Breast epithelium (tissue), 4 donors: Measurements from ENCODE around the gene HCK. TPM values are rescaled to one million over a fixed set of nuclear protein-coding genes. Genes with fewer than 3 reads are reported as not detected.
A peak's percentile ranks its signal among the peaks of the same experiment; 100 is the strongest.

Experiments
- DNase-seq, 2 donors: peaks; one replicate each; pipeline ENCODE4 v3.0.0-alpha.2; 2019; ENCODE audit warnings: low spot score in 2 of 2
- H3K27ac ChIP-seq, 2 donors: fragments of 200-600 bp; sonication (generic) in 1 of 2; one replicate each; pipeline ENCODE4 v1.5.1; 2016 to 2019; ENCODE audit warnings: mild to moderate bottlenecking in 1 of 2
- H3K27me3 ChIP-seq, 2 donors: fragments of 200-600 bp; sonication (generic) in 1 of 2; one replicate each; pipeline versions ENCODE4 v1.5.1 to v1.6.0; 2017 to 2019; ENCODE audit warnings: control low read depth in 1 of 2, mild to moderate bottlenecking in 1 of 2
- H3K36me3 ChIP-seq: fragments of 200-600 bp; one replicate; pipeline ENCODE4 v1.5.1; 2019
- H3K4me1 ChIP-seq, 2 donors: fragments of 200-600 bp; sonication (generic); one replicate each; pipeline ENCODE4 v1.5.1; 2016 to 2019; ENCODE audit warnings: control low read depth in 1 of 2
- H3K4me3 ChIP-seq, 3 donors: fragments of 200-600 bp; sonication (generic); 1 replicate in 2 of 3; 2 replicates in 1 of 3; pipeline ENCODE4 v1.5.1; 2016 to 2019; ENCODE audit warnings: mild to moderate bottlenecking in 3 of 3, moderate library complexity in 2 of 3
- H3K9me3 ChIP-seq, 2 donors: fragments of 200-600 bp; sonication (generic) in 1 of 2; one replicate each; pipeline ENCODE4 v1.5.1; 2016 to 2019; ENCODE audit warnings: control low read depth in 1 of 2
- CTCF ChIP-seq, 3 donors: fragments of 450-650 bp; IDR thresholded peaks; one replicate each; pipeline ENCODE4 v1.5.1; 2016 to 2017; ENCODE audit warnings: antibody characterized with exemption in 3 of 3, mild to moderate bottlenecking in 3 of 3, moderate library complexity in 3 of 3
- POLR2A ChIP-seq: fragments of 450-650 bp; IDR thresholded peaks from one replicate; pipeline ENCODE4 v1.6.1; 2016; ENCODE audit warnings: antibody characterized with exemption, mild to moderate bottlenecking, moderate library complexity
- POLR2AphosphoS5 ChIP-seq, 3 donors: sonication (generic); formaldehyde crosslinking; IDR thresholded peaks; one replicate each; pipeline ENCODE4 v1.6.1; 2017; ENCODE audit warnings: antibody characterized with exemption in 3 of 3
- intact Hi-C: fragments of 100-400 bp; cut with DNase I; formaldehyde crosslinking; loops from one replicate; pipeline ENCODE4 v1.15.1; 2023; ENCODE audit warnings: low total_unique reads
- total RNA-seq, 3 donors: library from RNA; depleted of rRNA; stranded (reverse); fragments of >200 nt; gene quantifications; one replicate each; pipeline ENCODE4 v1.1.0, GENCODE V29; 2016

Gene HCK
- total RNA-seq, 3 donors from 2014 or later, result 10.2 to 27.4 (median 16.0) TPM

GRCh38 chr20:32059189-32059588 is 7.1 kb downstream of the HCK start:
- intact Hi-C loops, result no loop called here
- Histone ChIP-seq H3K36me3 (no peaks in the 10 kb centered on the region), H3K27ac (no peak overlapping the region), H3K4me1 (no peaks in the 10 kb centered on the region), H3K9me3 (no peaks in the 10 kb centered on the region), H3K4me3 (no peak overlapping the region), H3K27me3 (peaks cover 0 to 23% of the 10 kb centered on the region in 2 donors)
- no peak for DNase-seq
- no peak for TF ChIP-seq POLR2A
- TF ChIP-seq CTCF (IDR thresholded peaks at IDR 0.05), result no peak
- TF ChIP-seq POLR2AphosphoS5 (IDR thresholded peaks at IDR 0.05), result no peak

- no peak overlapping the region for H3K4me3 ChIP-seq
- H3K9me3 ChIP-seq, result no peaks in the 10 kb centered on the region
- H3K27me3 ChIP-seq, result peaks cover 0 to 7% of the 10 kb centered on the region in 2 donors
- H3K4me1 ChIP-seq, result no peaks in the 10 kb centered on the region
- peak in 1 of 2 donors; percentile 32 for DNase-seq
- no peak overlapping the region for H3K27ac ChIP-seq
- TF ChIP-seq CTCF (IDR thresholded peaks at IDR 0.05) (no peak), POLR2AphosphoS5 (IDR thresholded peaks at IDR 0.05) (no peak), POLR2A (no peak)
- intact Hi-C loops, result no loop called here
- no peaks in the 10 kb centered on the region for H3K36me3 ChIP-seq
Measured at GRCh38 chr20:32062776-32063170, 10.7 kb downstream of the HCK start.

GRCh38 chr20:32063695-32064094 is 11.7 kb downstream of the HCK start:
- no peak for DNase-seq
- Histone ChIP-seq H3K4me3 (no peak overlapping the region), H3K27ac (no peak overlapping the region), H3K27me3 (peaks cover 0 to 4% of the 10 kb centered on the region in 2 donors), H3K9me3 (no peaks in the 10 kb centered on the region), H3K4me1 (no peaks in the 10 kb centered on the region), H3K36me3 (no peaks in the 10 kb centered on the region)
- intact Hi-C loops, result no loop called here
- no peak for TF ChIP-seq POLR2AphosphoS5 (IDR thresholded peaks at IDR 0.05)
- no peak for TF ChIP-seq POLR2A
- no peak for TF ChIP-seq CTCF (IDR thresholded peaks at IDR 0.05)

- Histone ChIP-seq H3K36me3 (no peaks in the 10 kb centered on the region), H3K27me3 (peaks cover 0 to 4% of the 10 kb centered on the region in 2 donors), H3K9me3 (no peaks in the 10 kb centered on the region), H3K4me1 (no peaks in the 10 kb centered on the region), H3K27ac (no peak overlapping the region), H3K4me3 (no peak overlapping the region)
- no peak for DNase-seq
- TF ChIP-seq POLR2A (no peak), CTCF (IDR thresholded peaks at IDR 0.05) (no peak), POLR2AphosphoS5 (IDR thresholded peaks at IDR 0.05) (no peak)
- intact Hi-C loops, result no loop called here
Measured at GRCh38 chr20:32064667-32065066, 12.6 kb downstream of the HCK start.

- no peak for DNase-seq
- H3K4me1 ChIP-seq, result no peaks in the 10 kb centered on the region
- TF ChIP-seq CTCF (IDR thresholded peaks at IDR 0.05) (no peak), POLR2A (no peak), POLR2AphosphoS5 (IDR thresholded peaks at IDR 0.05) (no peak)
Measured at GRCh38 chr20:32067234-32067821, 15.3 kb downstream of the HCK start.

More at GRCh38 chr20:32067234-32067821, 15.3 kb downstream of the HCK start:
- Histone ChIP-seq H3K4me3 (no peak overlapping the region), H3K27me3 (no peaks in the 10 kb centered on the region), H3K9me3 (no peaks in the 10 kb centered on the region), H3K36me3 (no peaks in the 10 kb centered on the region), H3K27ac (no peak overlapping the region)
- intact Hi-C loops, result no loop called here
